ENCODE measurements around the gene ZNF526.

ZNF526 gene

GRCh38 chr19:42241279-42241678 lies 21.2 kb downstream of the ZNF526 start:
- TF ChIP-seq GATA1 (IDR thresholded peaks at IDR 0.05; ENCODE audit: low read depth, low read length) (no peak), POLR2A (IDR thresholded peaks at IDR 0.05; ENCODE audit: low read length) (no peak)
- DNase-seq: no peak

GRCh38 chr19:42242069-42242511 lies 22.0 kb downstream of the ZNF526 start:
- DNase-seq: peak; percentile 64 to 75
- no peak for TF ChIP-seq POLR2A (IDR thresholded peaks at IDR 0.05; ENCODE audit: low read length)
- no peak for TF ChIP-seq GATA1 (IDR thresholded peaks at IDR 0.05; ENCODE audit: low read depth, low read length)

- TF ChIP-seq POLR2A (IDR thresholded peaks at IDR 0.05; ENCODE audit: low read length): peak; percentile 72
- no peak for TF ChIP-seq GATA1 (IDR thresholded peaks at IDR 0.05; ENCODE audit: low read depth, low read length)
- peak; percentile 98 to 99 for DNase-seq
Measured at GRCh38 chr19:42242512-42243409, 22.6 kb downstream of the ZNF526 start, which contains the start of gene GSK3A. TSS of gene GSK3A (minus strand) at chr19:42242602. CDS start at chr19:42242465, 137 bp downstream.

DNA sequence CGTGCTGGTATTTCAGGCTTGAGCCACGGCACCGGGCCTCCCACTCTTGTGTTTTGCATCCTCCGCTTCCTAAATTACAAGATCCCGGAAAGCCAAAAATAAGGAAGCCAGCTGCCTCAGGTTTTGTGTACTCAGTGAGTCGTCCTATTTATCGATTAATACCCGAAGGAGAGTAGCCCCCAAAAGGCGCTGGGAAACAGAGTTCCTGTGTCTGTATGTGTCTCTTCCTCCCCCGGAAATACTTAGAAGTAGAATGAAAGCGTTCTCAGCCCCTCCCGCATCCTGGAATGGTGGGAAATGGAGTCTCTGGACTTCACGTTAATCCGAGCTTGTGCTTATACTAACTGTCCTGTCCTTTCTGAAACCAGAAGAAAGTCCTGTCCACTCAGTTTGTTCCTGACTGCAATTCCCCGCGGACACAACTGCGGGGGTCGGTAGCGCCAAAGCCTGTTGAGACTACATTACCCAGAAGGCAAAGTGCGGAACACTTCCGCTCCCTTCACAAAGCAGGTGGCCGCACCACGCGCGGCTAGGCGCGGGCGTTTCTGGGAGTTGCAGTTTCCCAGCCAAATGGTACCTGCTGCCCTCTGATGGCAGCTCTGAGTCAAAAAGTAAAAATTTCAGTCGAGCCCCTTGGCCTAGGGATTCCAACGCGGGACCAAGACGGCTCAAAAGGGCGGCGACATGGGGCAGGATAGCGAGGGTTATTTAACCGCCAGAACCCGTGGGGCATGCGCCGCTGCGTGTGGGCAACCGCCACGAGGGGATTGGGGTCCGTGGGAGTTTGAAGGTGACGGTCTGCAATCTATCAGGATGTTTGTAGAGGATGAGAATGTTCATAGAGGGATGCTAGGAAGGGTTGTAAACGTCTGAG lies 24.5 kb downstream of the ZNF526 start:
- peak; percentile 71 for TF ChIP-seq POLR2A (IDR thresholded peaks at IDR 0.05; ENCODE audit: low read length)
- TF ChIP-seq GATA1 (IDR thresholded peaks at IDR 0.05; ENCODE audit: low read depth, low read length): no peak
- DNase-seq: peak; percentile 94 to 96

- no peak for TF ChIP-seq GATA1 (IDR thresholded peaks at IDR 0.05; ENCODE audit: low read depth, low read length)
- TF ChIP-seq POLR2A (IDR thresholded peaks at IDR 0.05; ENCODE audit: low read length): no peak
- no peak for DNase-seq
Measured at GRCh38 chr19:42245231-42245630, 25.1 kb downstream of the ZNF526 start.

DNA sequence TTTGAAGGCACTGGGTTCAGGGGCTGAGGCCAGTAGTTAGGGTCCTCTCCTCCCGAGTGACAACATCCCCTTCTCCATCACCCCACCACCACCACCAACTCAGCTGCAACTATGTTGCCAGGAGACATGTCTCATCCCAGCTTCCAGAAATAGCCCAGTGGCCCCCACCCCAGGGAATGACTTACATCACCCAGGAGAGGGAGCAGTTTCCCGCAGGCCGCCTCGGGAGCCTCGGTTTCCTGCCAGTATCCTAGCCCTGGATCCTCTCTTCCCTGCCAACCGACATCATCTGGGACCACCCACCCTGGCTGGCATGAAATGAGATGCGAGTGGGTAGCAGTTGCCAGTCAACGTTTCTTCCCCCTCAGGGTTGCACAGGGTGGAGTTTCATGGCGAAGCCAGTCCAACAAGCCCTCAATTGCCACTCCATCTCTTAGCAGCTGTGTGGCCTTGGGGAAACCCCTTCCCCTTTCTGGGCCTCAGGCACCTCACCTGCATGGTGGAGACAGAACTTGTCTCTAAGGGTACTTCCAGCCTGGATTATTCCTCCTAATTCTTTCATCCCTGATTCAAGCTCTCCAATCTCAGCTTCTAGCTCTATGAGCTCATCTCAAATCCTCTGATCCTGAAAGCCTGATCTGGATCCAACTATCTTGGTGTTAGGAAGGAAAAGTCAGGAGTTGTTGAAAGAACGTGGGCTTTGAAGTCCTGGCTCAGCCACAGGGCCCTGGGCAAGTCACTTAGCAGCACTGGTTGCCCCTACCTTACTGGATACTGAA lies 26.2 kb downstream of the ZNF526 start:
- TF ChIP-seq GATA1 (IDR thresholded peaks at IDR 0.05; ENCODE audit: low read depth, low read length): no peak
- no peak for TF ChIP-seq POLR2A (IDR thresholded peaks at IDR 0.05; ENCODE audit: low read length)
- no peak for DNase-seq

GRCh38 chr19:42246922-42247639 lies 27.0 kb downstream of the ZNF526 start:
- no peak for TF ChIP-seq GATA1 (IDR thresholded peaks at IDR 0.05; ENCODE audit: low read depth, low read length)
- no peak for TF ChIP-seq POLR2A (IDR thresholded peaks at IDR 0.05; ENCODE audit: low read length)
- peak in 1 of 2 experiments; percentile 55 for DNase-seq

DNA sequence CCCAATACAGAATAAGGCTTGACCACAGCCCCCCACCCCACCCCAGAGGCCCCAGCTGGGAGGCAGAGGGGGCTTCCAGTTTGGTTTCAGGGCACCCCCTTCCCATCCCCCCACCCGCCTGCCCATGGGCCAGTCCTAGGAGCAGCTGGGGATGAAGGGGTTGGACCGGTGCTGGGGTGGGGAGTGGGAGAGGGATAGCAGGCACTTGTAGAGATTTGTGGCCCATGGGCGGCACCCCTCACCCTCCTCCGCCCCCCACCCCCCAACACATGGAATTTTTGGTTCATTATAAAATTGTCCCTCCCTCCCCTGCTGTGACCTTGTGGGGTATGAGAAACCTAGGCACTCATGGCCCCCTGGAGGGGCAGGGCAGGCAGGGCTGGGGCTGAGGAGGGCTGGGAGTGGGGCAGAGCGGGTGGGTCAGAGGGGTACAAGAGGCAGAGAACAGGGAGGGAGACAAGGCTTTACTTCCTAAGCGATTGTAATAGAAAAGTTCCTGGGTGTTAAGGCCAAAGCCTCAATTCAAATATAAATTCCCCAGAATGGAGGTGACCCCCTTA lies 27.6 kb downstream of the ZNF526 start:
- no peak for TF ChIP-seq GATA1 (IDR thresholded peaks at IDR 0.05; ENCODE audit: low read depth, low read length)
- no peak for TF ChIP-seq POLR2A (IDR thresholded peaks at IDR 0.05; ENCODE audit: low read length)
- no peak for DNase-seq

GRCh38 chr19:42248270-42249148 lies 28.4 kb downstream of the ZNF526 start:
- DNase-seq: no peak
- TF ChIP-seq GATA1 (IDR thresholded peaks at IDR 0.05; ENCODE audit: low read depth, low read length): no peak
- TF ChIP-seq POLR2A (IDR thresholded peaks at IDR 0.05; ENCODE audit: low read length): no peak

DNA sequence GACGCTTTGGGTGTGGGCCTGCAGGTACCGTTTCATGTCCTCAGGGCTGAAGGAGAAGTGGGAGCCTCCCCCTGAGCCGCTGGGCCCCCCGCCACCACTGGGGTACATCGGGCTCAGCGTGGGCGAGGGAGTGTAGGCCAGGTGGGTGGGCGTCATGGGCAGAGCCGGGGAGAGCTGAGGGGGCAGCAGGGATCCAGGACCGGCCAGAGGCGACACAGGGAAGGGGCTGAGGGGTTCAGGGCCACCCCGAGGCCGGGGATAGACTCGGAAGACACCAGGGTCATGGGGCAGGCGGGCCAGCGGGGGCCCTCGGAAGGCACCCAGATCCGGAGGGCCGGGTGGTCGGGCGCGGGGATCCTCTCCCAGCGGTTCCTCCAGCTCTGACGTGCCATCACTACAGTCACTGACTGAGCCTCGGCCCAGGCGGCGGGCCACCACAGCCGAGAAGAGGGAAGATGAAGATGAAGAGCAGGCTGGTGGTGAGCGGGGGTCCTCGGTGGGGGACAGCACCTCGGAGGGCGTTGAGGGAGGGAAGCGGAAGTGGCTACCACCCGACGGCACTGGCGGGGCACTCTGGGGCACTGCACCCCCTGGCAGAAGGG lies 29.1 kb downstream of the ZNF526 start:
- no peak for DNase-seq
- no peak for TF ChIP-seq GATA1 (IDR thresholded peaks at IDR 0.05; ENCODE audit: low read depth, low read length)

- TF ChIP-seq POLR2A (IDR thresholded peaks at IDR 0.05; ENCODE audit: low read length) (no peak), GATA1 (IDR thresholded peaks at IDR 0.05; ENCODE audit: low read depth, low read length) (no peak)
- DNase-seq: no peak
Measured at GRCh38 chr19:42249769-42250168, 29.7 kb downstream of the ZNF526 start.

All from erythroblast (primary cell).